ENCODE measurements around the gene RAB8A.
"Not testable (repeated sequence)": the region's sequence is repeated elsewhere in the genome, so short reads cannot be mapped to it uniquely, and the experiment has no call there.

Gene RAB8A

GRCh38 chr19:16112778-16113177 lies 1.1 kb downstream of the RAB8A start:
- DNase-seq (ENCODE audit: low read depth in 3 of 3): no peak

GRCh38 chr19:16113727-16114126 lies 2.0 kb downstream of the RAB8A start:
- no peak for DNase-seq (ENCODE audit: low read depth in 3 of 3)

- DNase-seq (ENCODE audit: low read depth in 3 of 3): no peak
These were observed 3.8 kb downstream of the RAB8A start for GRCh38 chr19:16115301-16116039.

- DNase-seq (ENCODE audit: low read depth in 3 of 3): no peak
These were observed 4.4 kb downstream of the RAB8A start for GRCh38 chr19:16116067-16116466.

- no peak for DNase-seq (ENCODE audit: low read depth in 3 of 3)
These were observed 5.9 kb downstream of the RAB8A start for GRCh38 chr19:16117594-16118033.

GRCh38 chr19:16118489-16119033 lies 6.9 kb downstream of the RAB8A start:
- no peak for DNase-seq (ENCODE audit: low read depth in 3 of 3)

GRCh38 chr19:16119075-16119857 lies 7.6 kb downstream of the RAB8A start:
- not testable (repeated sequence) for DNase-seq (ENCODE audit: low read depth in 3 of 3)

GRCh38 chr19:16121141-16121540 lies 9.5 kb downstream of the RAB8A start:
- DNase-seq (ENCODE audit: low read depth in 3 of 3): no peak

GRCh38 chr19:16121967-16122366 lies 10.3 kb downstream of the RAB8A start:
- DNase-seq (ENCODE audit: low read depth in 3 of 3): no peak

- DNase-seq (ENCODE audit: low read depth in 3 of 3): no peak
These were observed 13.3 kb downstream of the RAB8A start for GRCh38 chr19:16124953-16125352.

- no peak for DNase-seq (ENCODE audit: low read depth in 3 of 3)
These were observed 14.2 kb downstream of the RAB8A start for GRCh38 chr19:16125737-16126495.

GRCh38 chr19:16127080-16127479 lies 15.4 kb downstream of the RAB8A start:
- DNase-seq (ENCODE audit: low read depth in 3 of 3): no peak

- DNase-seq (ENCODE audit: low read depth in 3 of 3): no peak
These were observed 16.2 kb downstream of the RAB8A start for GRCh38 chr19:16127776-16128371.

- no peak for DNase-seq (ENCODE audit: low read depth in 3 of 3)
These were observed 20.0 kb downstream of the RAB8A start for GRCh38 chr19:16131648-16132047.

- DNase-seq (ENCODE audit: low read depth in 3 of 3): no peak
These were observed 22.1 kb downstream of the RAB8A start for GRCh38 chr19:16133818-16134217.

GRCh38 chr19:16134510-16134909 lies 22.8 kb downstream of the RAB8A start:
- no peak for DNase-seq (ENCODE audit: low read depth in 3 of 3)

- no peak for DNase-seq (ENCODE audit: low read depth in 3 of 3)
These were observed 23.9 kb downstream of the RAB8A start for GRCh38 chr19:16135430-16136127.

- no peak for DNase-seq (ENCODE audit: low read depth in 3 of 3)
These were observed 24.7 kb downstream of the RAB8A start for GRCh38 chr19:16136185-16136999.

GRCh38 chr19:16139752-16140151 lies 28.1 kb downstream of the RAB8A start:
- no peak for DNase-seq (ENCODE audit: low read depth in 3 of 3)

- no peak for DNase-seq (ENCODE audit: low read depth in 3 of 3)
These were observed 29.4 kb downstream of the RAB8A start for GRCh38 chr19:16141043-16141442.
